ENCODE results near the gene CASP6.

Gene CASP6

DNA sequence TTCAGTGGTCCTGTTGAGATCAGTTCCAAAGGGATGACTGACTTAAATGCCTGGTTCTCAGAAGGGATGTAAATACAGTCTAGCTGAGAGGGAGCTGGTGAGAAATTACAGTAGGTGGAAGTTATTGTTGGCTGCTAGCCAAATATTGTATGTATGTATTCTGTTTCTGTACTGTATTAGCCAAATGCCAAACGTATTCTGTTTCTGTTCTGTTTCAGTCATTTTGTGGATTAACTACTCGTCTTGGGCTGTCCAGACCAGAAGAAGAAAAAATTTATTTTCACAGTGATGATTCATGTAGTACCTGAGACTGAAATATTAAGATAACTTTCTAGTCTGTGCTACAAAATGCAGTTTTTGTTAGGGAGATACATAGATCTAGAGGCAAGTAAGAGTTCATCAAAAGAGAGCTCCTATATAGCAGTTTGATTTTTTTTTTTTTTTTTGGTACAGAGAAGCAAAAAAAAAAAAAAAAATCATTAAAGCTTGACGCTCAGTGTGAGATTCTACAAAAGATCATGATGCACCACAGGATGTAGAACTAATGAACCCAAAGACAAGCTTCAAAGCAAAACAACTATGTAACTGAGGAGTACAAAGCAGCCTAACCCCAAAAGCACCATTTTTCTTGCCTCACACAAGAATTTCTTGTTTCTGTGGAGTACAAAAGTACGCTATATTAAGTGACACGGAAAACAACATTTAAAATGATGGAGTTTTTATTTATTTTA lies 54.8 kb downstream of the CASP6 start:
- Histone ChIP-seq H3K4me3 (ENCODE audit: low read depth, low read length) (no peak overlapping the region), H3K27me3 (no peaks in the 10 kb centered on the region), H3K9me3 (no peaks in the 10 kb centered on the region), H3K36me3 (no peaks in the 10 kb centered on the region), H3K4me1 (no peaks in the 10 kb centered on the region)
- no peak for DNase-seq
- no peak for TF ChIP-seq CTCF (IDR thresholded peaks at IDR 0.05; ENCODE audit: low read depth, low read length)

DNA sequence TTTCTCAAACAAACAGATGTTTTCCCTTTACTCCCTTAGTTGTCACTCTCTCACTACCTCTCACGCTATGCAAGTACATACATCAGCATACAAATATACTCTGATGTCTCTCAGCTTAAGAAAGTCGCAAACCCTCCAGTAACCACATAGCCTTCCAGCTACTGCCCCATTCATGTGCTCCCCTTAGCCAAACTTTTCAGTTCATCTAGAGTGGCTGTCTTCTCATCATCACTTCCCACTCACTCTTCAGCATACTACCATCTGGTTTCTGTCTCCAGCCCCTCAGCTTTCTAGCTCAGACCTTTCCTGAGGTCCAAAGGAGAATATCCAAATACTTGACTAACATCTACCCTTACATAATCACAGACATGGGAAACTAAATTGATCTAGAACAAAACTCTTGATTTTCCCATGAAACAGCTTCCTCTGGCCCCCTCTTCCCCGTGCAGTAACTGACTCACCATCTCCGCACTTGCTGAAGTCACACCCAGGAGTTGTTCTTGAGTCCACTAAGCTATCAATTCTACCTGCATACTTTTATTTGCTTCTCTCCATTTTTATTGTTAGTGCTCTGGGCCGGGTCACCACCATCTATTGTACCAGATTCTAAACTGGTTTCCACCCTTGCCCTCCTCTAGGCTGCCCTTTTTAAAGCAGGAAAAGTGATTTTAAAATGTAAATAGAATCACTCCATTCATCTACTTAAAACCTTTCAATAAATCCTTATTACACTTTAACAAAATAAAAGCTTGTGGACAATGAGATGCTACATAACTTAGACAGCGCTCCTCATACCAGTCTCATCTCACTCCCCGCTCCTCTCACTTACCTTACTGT lies 57.2 kb downstream of the CASP6 start:
- no peaks in the 10 kb centered on the region for H3K36me3 ChIP-seq
- H3K4me1 ChIP-seq: no peaks in the 10 kb centered on the region
- H3K27me3 ChIP-seq: no peaks in the 10 kb centered on the region
- H3K4me3 ChIP-seq (ENCODE audit: low read depth, low read length): no peak overlapping the region
- no peak for TF ChIP-seq CTCF (IDR thresholded peaks at IDR 0.05; ENCODE audit: low read depth, low read length)
- H3K9me3 ChIP-seq: no peaks in the 10 kb centered on the region
- DNase-seq: no peak

DNA sequence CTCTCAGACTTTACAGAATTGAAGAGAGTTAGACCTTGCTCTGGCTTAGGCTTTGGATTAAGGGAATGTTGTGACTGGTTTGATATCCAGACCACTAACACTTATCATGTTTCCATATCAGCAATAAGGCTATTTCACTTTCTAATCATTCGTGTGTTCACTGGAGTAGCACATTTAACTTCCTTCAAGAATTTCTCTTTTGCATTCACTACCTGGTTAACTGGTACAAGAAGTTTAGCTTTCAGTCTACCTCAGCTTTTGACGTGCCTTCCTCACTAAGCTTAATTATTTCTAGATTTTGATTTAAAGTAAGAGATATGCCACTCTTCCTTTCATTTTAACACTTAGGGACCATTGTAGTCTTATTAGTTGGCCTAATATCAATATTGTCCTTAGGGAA lies 62.6 kb downstream of the CASP6 start:
- no peak for TF ChIP-seq CTCF (IDR thresholded peaks at IDR 0.05; ENCODE audit: low read depth, low read length)
- no peaks in the 10 kb centered on the region for H3K9me3 ChIP-seq
- no peaks in the 10 kb centered on the region for H3K36me3 ChIP-seq
- H3K4me3 ChIP-seq (ENCODE audit: low read depth, low read length): no peak overlapping the region
- H3K4me1 ChIP-seq: no peaks in the 10 kb centered on the region
- no peak for DNase-seq
- H3K27me3 ChIP-seq: no peaks in the 10 kb centered on the region

Data from BE2C (cell line).